ENCODE data around the gene HTRA3.

GRCh38 chr4:8351931-8352367, 82.4 kb downstream of the HTRA3 start:
- TF ChIP-seq CTCF (IDR thresholded peaks at IDR 0.05; ENCODE audit: poor library complexity): no peak
- TF ChIP-seq EZH2phosphoT487 (IDR thresholded peaks at IDR 0.05; ENCODE audit: low read depth, severe bottlenecking, unreplicated experiment): no peak

Measured in hepatocyte (in vitro differentiated cells).